K562 (cell line): ENCODE results near the gene HES4. TPM values are rescaled to one million over a fixed set of nuclear protein-coding genes. Genes with fewer than 3 reads are reported as not detected.

Source experiments
- ATAC-seq: fragments of 200-7000 bp; cut with Tn5 transposase; 3 replicates; pipeline ENCODE4 v1.9.1; 2020; ENCODE audit warnings: moderate library complexity
- BruUV-seq: library from RNA; stranded (reverse); fragments of 400-500 nt; replicated peaks from 2 replicates; lab custom pipeline; 2021; lab: Mats Ljungman, UMichigan
- CTCF ChIA-PET: fragments of 300-600 bp; formaldehyde crosslinking; extraction: SDS; loops from one replicate; lab custom pipeline; 2021; ENCODE audit warnings: low intra/inter-chr PET ratio; lab: Yijun Ruan, JAX
- POLR2A ChIA-PET: fragments of 300-600, 350-650 bp; sonication (Branson Sonifier 250); formaldehyde crosslinking; extraction: SDS; loops from one replicate; lab custom pipeline; 2021; ENCODE audit warnings: antibody characterized with exemption, inconsistent platforms; lab: Yijun Ruan, JAX
- DNase-seq, 4 experiments: peaks; one replicate each; pipeline versions ENCODE4 v3.0.0 to v3.0.0-alpha.2; 2011 to 2018; ENCODE audit warnings: low spot score in 3 of 4, mixed read lengths in 3 of 4; ENCODE audit errors: extremely low read depth in 1 of 4
- FAIRE-seq: peaks from 2 replicates; lab custom pipeline; 2011; peaks lifted over from hg19 to GRCh38; lab: Jason Lieb, UNC
- H2AFZ ChIP-seq: 2 replicates; pipeline ENCODE4 v1.6.0; 2011; ENCODE audit warnings: low read depth, low read length, control low read depth, inconsistent platforms
- H3K27ac ChIP-seq: fragments of 200-600 bp; 3 replicates; pipeline ENCODE4 v1.8.0; 2011; ENCODE audit warnings: low read depth, mild to moderate bottlenecking, control low read depth, inconsistent platforms, low read length, moderate library complexity, mixed read lengths; ENCODE audit errors: extremely low read depth
- H3K27me3 ChIP-seq, 2 experiments: fragments of 300-600 bp in 1 of 2; 2 replicates in 1 of 2; 3 replicates in 1 of 2; pipeline versions ENCODE4 v1.6.0 to v1.8.0; 2011; ENCODE audit warnings: inconsistent platforms in 2 of 2, low read length in 2 of 2, mild to moderate bottlenecking in 1 of 2, mixed read lengths in 1 of 2, moderate library complexity in 1 of 2; ENCODE audit not compliant: control insufficient read depth in 2 of 2, insufficient read depth in 2 of 2
- H3K36me3 ChIP-seq: fragments of 300-600 bp; 3 replicates; pipeline ENCODE4 v1.8.0; 2011; ENCODE audit warnings: mild to moderate bottlenecking, low read length, inconsistent platforms; ENCODE audit not compliant: control insufficient read depth, insufficient read depth
- H3K4me1 ChIP-seq, 2 experiments: fragments of 200-600 bp in 1 of 2; replicated peaks in 1 of 2; 2 replicates in 1 of 2; 3 replicates in 1 of 2; pipeline versions ENCODE4 v1.5.1 to v1.8.0; 2011; ENCODE audit warnings: inconsistent platforms in 2 of 2, low read length in 2 of 2, mild to moderate bottlenecking in 1 of 2, mixed read lengths in 1 of 2, moderate library complexity in 1 of 2; ENCODE audit not compliant: control insufficient read depth in 2 of 2, insufficient read depth in 2 of 2
- H3K4me2 ChIP-seq: 2 replicates; pipeline ENCODE4 v1.6.1; 2011; ENCODE audit warnings: low read length, control low read depth, inconsistent platforms, mixed read lengths; ENCODE audit not compliant: insufficient read depth
- H3K4me3 ChIP-seq: fragments of 200-600 bp; sonication (generic), shearing (Covaris generic); 2 replicates; pipeline ENCODE4 v1.5.1; 2016; ENCODE audit warnings: control low read depth, inconsistent platforms
- H3K79me2 ChIP-seq: fragments of 200-600 bp; 3 replicates; pipeline ENCODE4 v1.8.0; 2011; ENCODE audit warnings: low read length, inconsistent platforms; ENCODE audit not compliant: control insufficient read depth, insufficient read depth
- H3K9ac ChIP-seq, 2 experiments: 2 replicates each; pipeline versions ENCODE4 v1.6.0 to v1.6.1; 2011; ENCODE audit warnings: low read depth in 2 of 2, low read length in 2 of 2, control low read depth in 1 of 2, inconsistent platforms in 1 of 2, mild to moderate bottlenecking in 1 of 2, mixed read lengths in 1 of 2; ENCODE audit not compliant: insufficient read depth in 1 of 2
- H3K9me1 ChIP-seq: one replicate; pipeline ENCODE4 v1.6.0; 2011; ENCODE audit warnings: inconsistent platforms, mild to moderate bottlenecking, low read length, moderate library complexity; ENCODE audit not compliant: control insufficient read depth, insufficient read depth
- H3K9me3 ChIP-seq: replicated peaks from 2 replicates; pipeline ENCODE4 v1.5.1; 2011; ENCODE audit warnings: low read depth, low read length, inconsistent platforms; ENCODE audit not compliant: control insufficient read depth, insufficient read depth
- H4K20me1 ChIP-seq: replicated peaks from 2 replicates; pipeline ENCODE4 v1.6.1; 2011; ENCODE audit warnings: low read length, inconsistent platforms, mixed read lengths; ENCODE audit not compliant: control insufficient read depth, insufficient read depth
- CBX5 ChIP-seq: IDR thresholded peaks from 2 replicates; pipeline ENCODE4 v1.6.1; 2014; ENCODE audit warnings: low read depth, borderline replicate concordance
- DACH1 ChIP-seq: fragments of 450-650 bp; IDR thresholded peaks from 2 replicates; pipeline ENCODE4 v1.6.1; 2018; ENCODE audit not compliant: partially characterized antibody
- FOXK2 ChIP-seq, 2 experiments: fragments of 450-650 bp; IDR thresholded peaks in 1 of 2; conservative IDR thresholded peaks in 1 of 2; 2 replicates each; pipeline ENCODE4 v1.6.1; 2016; ENCODE audit warnings: low read depth in 2 of 2, mild to moderate bottlenecking in 1 of 2
- GTF2B ChIP-seq: IDR thresholded peaks from 2 replicates; pipeline ENCODE4 v1.6.1; 2011; ENCODE audit not compliant: insufficient read length; ENCODE audit errors: extremely low read depth
- HIVEP1 ChIP-seq: fragments of 250-450 bp; sonication (Bioruptor Pico); IDR thresholded peaks from 2 replicates; pipeline ENCODE4 v1.4.0; 2020; ENCODE audit warnings: mild to moderate bottlenecking
- HMG20B ChIP-seq: fragments of 250-450 bp; sonication (Bioruptor Pico); IDR thresholded peaks from 2 replicates; pipeline ENCODE4 v1.5.0; 2021; ENCODE audit warnings: mild to moderate bottlenecking
- IFI16 ChIP-seq: fragments of 250-450 bp; sonication (Bioruptor Pico); IDR thresholded peaks from 2 replicates; pipeline ENCODE4 v2.1.2; 2022; ENCODE audit warnings: mild to moderate bottlenecking, inconsistent platforms
- NCOA6 ChIP-seq: fragments of 450-650 bp; IDR thresholded peaks from 2 replicates; pipeline ENCODE4 v1.6.1; 2017; ENCODE audit warnings: mild to moderate bottlenecking
- NR1H2 ChIP-seq: sonication (generic); formaldehyde crosslinking; IDR thresholded peaks from 2 replicates; pipeline ENCODE4 v1.4.0; 2020; ENCODE audit warnings: mild to moderate bottlenecking, missing genetic modification reagents
- PHF20 ChIP-seq: fragments of 450-650 bp; IDR thresholded peaks from 2 replicates; pipeline ENCODE4 v1.6.1; 2018; ENCODE audit not compliant: partially characterized antibody
- RBBP5 ChIP-seq: fragments of 200-600 bp; sonication (generic); IDR thresholded peaks from 2 replicates; pipeline ENCODE4 v1.6.1; 2012; ENCODE audit warnings: borderline replicate concordance, mild to moderate bottlenecking, low read length, control low read depth, inconsistent platforms; ENCODE audit not compliant: insufficient read depth, poor library complexity, severe bottlenecking
- RFX1 ChIP-seq: fragments of 450-650 bp; IDR thresholded peaks from 2 replicates; pipeline ENCODE4 v1.6.1; 2016; ENCODE audit warnings: mild to moderate bottlenecking, moderate library complexity
- ZC3H4 ChIP-seq: sonication (generic); formaldehyde crosslinking; IDR thresholded peaks from 2 replicates; pipeline ENCODE4 v1.9.0; 2021; ENCODE audit warnings: missing genetic modification reagents, borderline replicate concordance
- ZKSCAN1 ChIP-seq: fragments of 150-350 bp; IDR thresholded peaks from 2 replicates; pipeline ENCODE4 v1.6.1; 2016; ENCODE audit warnings: low read depth, low read length
- ZNF699 ChIP-seq: fragments of 250-450 bp; sonication (Bioruptor Pico); IDR thresholded peaks from 2 replicates; pipeline ENCODE4 v1.8.0; 2021; ENCODE audit warnings: mild to moderate bottlenecking, moderate library complexity; ENCODE audit not compliant: insufficient replicate concordance
- ZNF740 ChIP-seq, 3 experiments: fragments of 200-800 bp in 1 of 3; sonication (Bioruptor generic) in 1 of 3; sonication (generic) in 1 of 3; formaldehyde crosslinking in 1 of 3; IDR thresholded peaks; 2 replicates each; pipeline versions ENCODE4 v1.6.1 to v1.8.0; 2016 to 2022; ENCODE audit warnings: mild to moderate bottlenecking in 2 of 3, missing compliant biosample characterization in 2 of 3, missing genetic modification characterization in 2 of 3, missing genetic modification reagents in 1 of 3
- WGBS: fragments of 100-300 bp; shearing (Covaris generic); methylation state at CpG from one replicate; pipeline ENCODE4 v1.1.6; 2016; ENCODE audit warnings: low coverage, mixed read lengths; ENCODE audit not compliant: insufficient coverage; ENCODE audit errors: missing lambda C conversion rate; 5-methylcytosine and 5-hydroxymethylcytosine counted together
- in situ Hi-C: fragments of 300-500 bp; cut with MboI; formaldehyde crosslinking; loops from 4 replicates; pipeline ENCODE4 v1.15.0; 2018; ENCODE audit warnings: inconsistent platforms, mixed read lengths
- intact Hi-C: fragments of 100-400 bp; cut with micrococcal nuclease; formaldehyde crosslinking; loops from 2 replicates; pipeline ENCODE4 v1.14.2; 2022
- polyA plus RNA-seq, 8 experiments: library from polyadenylated mRNA; depleted of rRNA in 4 of 8; stranded (reverse) in 5 of 8; unstranded in 3 of 8; fragments of >200 nt; fragmentation: Nextera tagmentation in 2 of 8; fragmentation: Illumina TruSeq in 1 of 8; extraction: Ambion mirVana in 2 of 8; extraction: Trizol in 1 of 8; gene quantifications; 2 replicates each; pipeline versions ENCODE4 v1.2.1 to v1.2.3, GENCODE V29; 2011 to 2014; ENCODE audit warnings: inconsistent platforms in 1 of 8, missing spikeins in 1 of 8
- total RNA-seq, 7 experiments: library from RNA; depleted of rRNA in 6 of 7; stranded (reverse); fragments of >200 nt in 6 of 7; fragmentation: Illumina TruSeq in 2 of 7; extraction: Trizol in 2 of 7; gene quantifications; 2 replicates each; pipeline versions ENCODE4 v1.2.1 to v1.2.3, GENCODE V29; 2011 to 2021; ENCODE audit warnings: low replicate concordance in 1 of 7

HES4 gene
- total and polyA plus RNA-seq, 9 of the 15 experiments (the other 6 are each of a cell fraction or from before 2014, with no cell fraction given): 0.21 to 43.7 (median 5.3) TPM; not detected in 2

DNA sequence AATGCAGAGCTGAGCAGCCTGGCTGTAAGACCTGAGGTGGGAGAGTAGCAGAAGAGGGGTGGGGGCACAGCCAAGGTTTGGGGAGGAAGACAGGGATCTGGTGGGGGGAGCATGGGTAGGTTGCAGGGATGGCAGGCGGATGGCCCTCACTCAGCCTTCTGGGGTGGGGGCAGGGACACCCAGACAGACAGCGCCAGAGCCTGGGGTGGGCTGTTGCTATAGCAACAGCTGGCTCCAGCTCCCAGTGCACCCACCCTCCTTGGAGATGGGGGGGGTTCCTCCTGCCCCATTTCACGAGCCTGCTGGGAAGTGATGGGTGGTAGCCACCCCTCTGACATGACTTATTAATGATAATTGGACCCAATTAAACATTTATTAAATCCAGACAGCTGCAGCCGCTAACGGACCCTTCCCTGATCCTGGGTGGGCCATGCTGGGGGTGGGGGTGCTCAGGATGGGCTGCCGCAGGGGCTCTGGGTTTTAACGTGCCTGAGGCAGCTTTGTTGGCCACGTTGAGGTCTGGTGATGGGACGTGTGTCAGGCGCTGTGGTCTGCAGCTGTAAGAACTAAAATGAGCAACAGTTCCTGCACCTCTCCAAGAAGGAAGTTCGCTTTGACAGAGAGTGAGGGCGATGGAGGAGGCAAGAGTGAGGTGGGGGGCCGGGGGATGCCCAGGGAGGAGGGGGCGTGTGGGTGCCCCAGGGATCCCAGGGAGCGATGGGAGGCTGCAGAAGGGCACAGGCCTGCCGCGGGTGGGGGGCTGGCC lies 39.4 kb upstream of the HES4 start:
- H3K4me2 ChIP-seq: no peak overlapping the region
- DNase-seq: no peak
- POLR2A ChIA-PET: interaction anchor here (0.6 to 1.1 kb wide), 3 partner anchors 19 to 129 kb away, joined by 3 to 4 read pairs (median 4); no protein-coding TSS in a partner anchor

More for the DNA sequence above, 39.4 kb upstream of the HES4 start:
- Histone ChIP-seq H3K9me3 (no peaks in the 10 kb centered on the region), H3K9ac (no peak overlapping the region), H4K20me1 (peaks cover 22% of the 10 kb centered on the region), H3K36me3 (peaks cover 43% of the 10 kb centered on the region; the same call in 2 of the 3 replicates), H2AFZ (no peak overlapping the region), H3K4me1 (peaks cover 8 to 89% of the 10 kb centered on the region in 2 experiments; a peak in 4 of 5 replicates), H3K79me2 (no peaks in the 10 kb centered on the region; the same call in 2 of the 3 replicates), H3K27me3 (no peaks in the 10 kb centered on the region), H3K27ac (no peak overlapping the region), H3K4me3 (no peak overlapping the region), H3K9me1 (no peaks in the 10 kb centered on the region)
- TF ChIP-seq DACH1 (no peak), FOXK2 (conservative IDR thresholded peaks at IDR 0.05 in 1 of 2, IDR thresholded peaks at IDR 0.05 in 1 of 2; ENCODE audit: low read depth in 2 of 2) (no peak), CBX5 (no peak), HMG20B (no peak), GTF2B (no peak), NCOA6 (no peak), NR1H2 (no peak), RBBP5 (no peak), ZKSCAN1 (no peak), ZNF740 (CRISPR knock-in tag; IDR thresholded peaks at IDR 0.05) (peak; percentile 76; the same call in 1 of the 2 replicates), ZNF740 (tag; IDR thresholded peaks at IDR 0.05) (no peak), PHF20 (no peak), ZC3H4 (no peak), RFX1 (peak; percentile 80; the same call in 1 of the 2 replicates), HIVEP1 (CRISPR knock-in tag) (no peak), IFI16 (CRISPR knock-in tag) (no peak), ZNF699 (no peak)
- no peak for FAIRE-seq
- intact Hi-C loops: no loop called here
- no TSS peak for BruUV-seq
- in situ Hi-C loops: no loop called here
- 79% methylated on average over 10 of the region's 17 CpGs for WGBS
- CTCF ChIA-PET: no interaction called here
- ATAC-seq: no peak
